ENCODE measurements around the gene ZNF273. TPM values are rescaled to one million over a fixed set of nuclear protein-coding genes. Genes with fewer than 3 reads are reported as not detected.
A peak's percentile ranks its signal among the peaks of the same experiment; 100 is the strongest.
"Not testable (repeated sequence)": the region's sequence is repeated elsewhere in the genome, so short reads cannot be mapped to it uniquely, and the experiment has no call there.

ZNF273 gene
- total RNA-seq, 6 experiments from 2014 or later, result 0.24 to 1.00 (median 0.78) TPM

DNA sequence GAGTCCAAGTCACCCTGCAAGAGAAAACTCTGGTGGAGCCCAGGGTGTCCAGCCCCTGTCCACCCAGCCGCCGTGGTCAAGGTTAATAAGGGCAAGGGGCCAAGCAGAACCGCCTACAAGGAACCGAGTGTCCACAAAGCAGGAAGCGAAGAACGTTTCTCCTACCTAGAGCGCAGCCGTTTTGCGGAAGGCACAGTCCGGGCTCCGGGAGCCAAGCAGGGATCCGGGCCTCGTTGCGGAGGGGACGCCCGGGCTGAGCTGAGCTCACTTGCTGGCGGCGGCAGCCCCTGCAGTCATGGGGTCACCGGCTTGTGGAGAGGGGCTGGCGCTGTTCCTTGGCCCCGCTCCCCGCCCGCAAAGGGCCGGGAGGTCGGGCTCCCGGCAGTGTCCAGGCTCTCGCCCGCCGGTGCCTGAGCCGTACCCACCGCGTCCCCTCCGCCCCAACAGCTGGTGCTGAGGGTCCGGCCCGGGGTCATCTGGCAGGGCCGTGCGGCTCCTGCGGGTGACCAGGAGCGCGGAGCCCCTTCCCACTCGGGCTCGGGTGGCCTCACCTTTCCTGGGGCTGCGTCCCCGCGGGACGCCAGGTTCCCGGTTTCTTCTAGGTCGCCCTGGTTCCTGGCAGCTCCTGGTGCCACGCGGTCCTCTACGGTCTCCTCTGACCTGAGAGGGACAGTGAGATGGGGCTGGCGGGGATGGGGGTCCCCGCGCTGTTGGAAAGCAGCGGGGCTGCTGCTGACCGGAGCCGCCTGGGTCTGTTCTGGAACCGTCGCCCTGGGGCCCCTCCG, 14.0 kb upstream of the ZNF273 start:
- H3K9me3 ChIP-seq, result no peaks in the 10 kb centered on the region
- H3K36me3 ChIP-seq, result no peaks in the 10 kb centered on the region
- ATAC-seq (peak; percentile 59 to 75 (median 73)), DNase-seq (peak in 1 of 3 donors; percentile 43)
- intact Hi-C loops (cut with DNase I), result no loop called here
- TF ChIP-seq, protein P1, sequence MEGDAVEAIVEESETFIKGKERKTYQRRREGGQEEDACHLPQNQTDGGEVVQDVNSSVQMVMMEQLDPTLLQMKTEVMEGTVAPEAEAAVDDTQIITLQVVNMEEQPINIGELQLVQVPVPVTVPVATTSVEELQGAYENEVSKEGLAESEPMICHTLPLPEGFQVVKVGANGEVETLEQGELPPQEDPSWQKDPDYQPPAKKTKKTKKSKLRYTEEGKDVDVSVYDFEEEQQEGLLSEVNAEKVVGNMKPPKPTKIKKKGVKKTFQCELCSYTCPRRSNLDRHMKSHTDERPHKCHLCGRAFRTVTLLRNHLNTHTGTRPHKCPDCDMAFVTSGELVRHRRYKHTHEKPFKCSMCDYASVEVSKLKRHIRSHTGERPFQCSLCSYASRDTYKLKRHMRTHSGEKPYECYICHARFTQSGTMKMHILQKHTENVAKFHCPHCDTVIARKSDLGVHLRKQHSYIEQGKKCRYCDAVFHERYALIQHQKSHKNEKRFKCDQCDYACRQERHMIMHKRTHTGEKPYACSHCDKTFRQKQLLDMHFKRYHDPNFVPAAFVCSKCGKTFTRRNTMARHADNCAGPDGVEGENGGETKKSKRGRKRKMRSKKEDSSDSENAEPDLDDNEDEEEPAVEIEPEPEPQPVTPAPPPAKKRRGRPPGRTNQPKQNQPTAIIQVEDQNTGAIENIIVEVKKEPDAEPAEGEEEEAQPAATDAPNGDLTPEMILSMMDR (IDR thresholded peaks at IDR 0.05), result no peak
- no peak for TF ChIP-seq POLR2A (IDR thresholded peaks at IDR 0.05)
- WGBS (ENCODE audit: insufficient coverage, low coverage, low lambda C conversion rate, missing lambda C conversion rate), result no CpG with 5 or more reads among the region's 60 CpGs
- H3K4me3 ChIP-seq, result peak overlapping the region; percentile 36 to 54 (median 38)
- H3K27ac ChIP-seq, result no peak overlapping the region
- no peaks in the 10 kb centered on the region for H3K27me3 ChIP-seq
- H3K4me1 ChIP-seq, result peaks cover 0 to 14% (median 0%) of the 10 kb centered on the region in 4 donors

DNA sequence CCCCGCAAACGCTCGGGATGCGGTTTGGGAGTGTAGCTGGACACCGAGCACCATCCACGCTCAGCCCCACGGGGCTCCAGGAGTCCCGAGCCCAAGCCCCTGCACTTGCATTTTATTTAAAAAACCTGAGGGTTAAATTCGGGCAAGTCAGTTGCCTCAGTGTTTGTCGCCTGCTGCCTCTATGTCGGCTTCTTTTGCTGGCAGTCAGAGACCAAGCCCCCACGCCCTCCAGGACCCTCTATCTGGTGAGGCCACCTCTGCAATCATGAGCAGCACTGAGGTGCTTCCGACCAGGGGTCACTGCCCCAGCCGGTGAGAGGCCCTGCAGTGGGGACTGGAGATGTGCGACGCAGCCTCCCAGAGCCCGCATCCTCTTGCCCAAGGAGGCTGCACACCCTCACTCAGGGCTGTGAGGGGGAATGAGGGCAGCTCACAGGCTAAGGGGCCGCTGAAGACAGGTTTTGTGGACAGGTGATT, 13.3 kb upstream of the ZNF273 start:
- Histone ChIP-seq H3K4me3 (no peak overlapping the region), H3K4me1 (peaks cover 0 to 14% (median 0%) of the 10 kb centered on the region in 4 donors), H3K27me3 (no peaks in the 10 kb centered on the region), H3K27ac (no peak overlapping the region), H3K36me3 (no peaks in the 10 kb centered on the region), H3K9me3 (no peaks in the 10 kb centered on the region)
- no peak for ATAC-seq
- intact Hi-C loops (cut with DNase I), result no loop called here
- TF ChIP-seq, protein P1 (IDR thresholded peaks at IDR 0.05), result no peak
- TF ChIP-seq POLR2A (IDR thresholded peaks at IDR 0.05), result no peak
- 17% methylated on average over 11 of the region's 18 CpGs for WGBS (ENCODE audit: insufficient coverage, low coverage, low lambda C conversion rate, missing lambda C conversion rate)
- DNase-seq, result no peak

DNA sequence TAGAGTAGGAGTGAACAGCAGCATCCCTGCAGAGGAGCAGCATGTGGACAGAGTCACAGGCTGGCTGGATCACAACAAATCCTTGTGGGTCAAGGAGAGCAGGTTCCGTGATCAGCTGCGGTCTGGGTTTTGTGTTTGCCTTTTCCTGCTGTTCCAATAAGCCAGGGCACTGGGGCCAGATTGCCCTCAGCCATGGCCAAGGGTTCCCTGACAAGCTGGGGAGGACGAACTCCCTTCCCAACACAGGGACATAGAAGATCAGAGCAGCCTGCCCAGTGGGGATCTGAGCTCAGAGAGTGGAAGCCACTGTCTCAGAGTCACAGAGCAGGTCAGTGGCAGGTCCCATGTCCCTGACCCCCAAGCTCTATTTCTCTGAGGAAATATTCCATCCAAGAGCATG, 12.8 kb upstream of the ZNF273 start:
- not testable (repeated sequence) for H3K27me3 ChIP-seq

DNA sequence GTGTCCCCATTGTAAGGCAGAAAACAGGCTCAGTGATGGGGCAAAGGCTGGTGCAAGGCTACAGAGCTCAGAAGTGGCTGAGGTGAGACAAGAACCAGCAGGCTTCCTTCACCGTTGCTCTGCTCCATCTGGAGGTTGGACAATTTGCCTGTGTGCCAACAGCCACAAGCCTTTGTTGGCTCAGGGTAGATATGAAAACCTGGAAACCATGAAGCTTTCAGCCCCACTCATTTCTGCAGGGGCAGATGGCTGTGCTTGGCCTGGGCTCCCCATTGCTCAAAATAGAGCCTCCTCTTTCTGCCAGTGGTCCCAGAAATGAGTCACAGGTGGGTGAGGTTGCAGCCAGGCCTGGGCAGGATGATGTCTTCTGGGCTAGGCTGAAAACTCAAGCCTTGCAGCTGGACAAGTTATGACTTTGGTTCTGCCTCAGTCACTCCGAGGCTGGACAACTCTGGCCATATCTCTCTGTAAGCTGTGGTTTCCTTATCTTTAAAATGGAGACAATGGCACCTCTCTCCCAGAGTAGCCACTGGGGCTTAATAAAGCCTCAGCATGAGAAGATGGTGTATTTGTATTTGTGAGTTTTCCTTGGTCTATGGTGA, 12.2 kb upstream of the ZNF273 start:
- TF ChIP-seq, protein P1 (IDR thresholded peaks at IDR 0.05), result no peak
- TF ChIP-seq POLR2A (IDR thresholded peaks at IDR 0.05), result no peak
- ATAC-seq (no peak), DNase-seq (no peak)
- no peaks in the 10 kb centered on the region for H3K27me3 ChIP-seq
- H3K27ac ChIP-seq, result no peak overlapping the region
- no peaks in the 10 kb centered on the region for H3K9me3 ChIP-seq
- H3K4me3 ChIP-seq, result no peak overlapping the region
- WGBS (ENCODE audit: insufficient coverage, low coverage, low lambda C conversion rate, missing lambda C conversion rate), result 57% methylated on average over 1 of the region's 2 CpGs
- H3K36me3 ChIP-seq, result no peaks in the 10 kb centered on the region
- H3K4me1 ChIP-seq, result peaks cover 0 to 14% (median 0%) of the 10 kb centered on the region in 4 donors
- intact Hi-C loops (cut with DNase I), result no loop called here

More for the DNA sequence above, 12.8 kb upstream of the ZNF273 start:
- DNase-seq; H3K9me3 ChIP-seq; ATAC-seq; intact Hi-C loops (cut with DNase I); H3K36me3 ChIP-seq; H3K4me3 ChIP-seq; H3K27ac ChIP-seq: not testable (repeated sequence)
- WGBS (ENCODE audit: insufficient coverage, low coverage, low lambda C conversion rate, missing lambda C conversion rate), result 39% methylated on average over 2 of the region's 3 CpGs
- H3K4me1 ChIP-seq, result peaks cover 0 to 14% (median 0%) of the 10 kb centered on the region in 4 donors

DNA sequence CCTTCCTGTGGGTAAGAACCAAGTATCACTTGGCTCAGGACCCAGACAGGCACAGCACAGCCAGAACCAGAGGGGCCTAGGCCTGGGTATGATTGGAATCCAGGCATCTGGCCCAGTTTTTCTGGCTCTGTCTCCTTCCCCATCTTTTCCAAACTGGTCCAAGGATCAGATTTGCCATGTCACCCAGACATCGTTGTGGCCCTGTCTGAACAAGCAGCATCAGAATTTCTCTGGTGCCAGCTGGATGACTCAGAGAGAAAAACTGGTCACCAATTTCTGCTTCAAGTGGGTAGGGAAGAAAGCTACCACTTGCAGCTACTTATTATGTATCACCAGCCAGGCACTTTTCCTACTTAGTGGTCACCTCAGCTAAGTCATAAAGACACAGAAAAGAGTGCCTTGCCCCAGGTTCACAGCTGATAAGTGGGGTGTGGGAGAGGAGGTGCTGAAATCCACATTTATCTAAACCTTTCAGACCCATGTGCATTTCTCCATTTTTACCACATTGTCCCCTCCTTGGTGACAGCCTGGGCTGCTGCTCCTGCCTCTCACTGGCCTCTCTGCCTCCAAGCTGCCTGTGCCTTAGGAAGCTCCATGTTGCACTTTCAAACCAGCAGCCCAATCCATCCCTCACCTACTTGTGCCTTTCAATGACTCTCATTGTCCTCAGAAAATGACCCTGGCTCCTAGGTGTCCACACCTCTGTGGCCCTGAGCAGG, 11.6 kb upstream of the ZNF273 start:
- H3K27me3 ChIP-seq; H3K4me3 ChIP-seq; intact Hi-C loops (cut with DNase I); H3K36me3 ChIP-seq; H3K27ac ChIP-seq; H3K9me3 ChIP-seq; ATAC-seq; DNase-seq: not testable (repeated sequence)
- no CpG with 5 or more reads among the region's 1 CpG for WGBS (ENCODE audit: insufficient coverage, low coverage, low lambda C conversion rate, missing lambda C conversion rate)
- H3K4me1 ChIP-seq, result peaks cover 0 to 14% (median 0%) of the 10 kb centered on the region in 4 donors

Measured in right lobe of liver (tissue), 6 donors.